ENCODE data around the gene SCGB3A2.

SCGB3A2 gene

GRCh38 chr5:147878066-147878759, at the start of gene SCGB3A2:
TSS of gene SCGB3A2 (plus strand) at chr5:147878711. CDS start at chr5:147878804, 93 bp downstream.
- no peak for DNase-seq

GRCh38 chr5:147830035-147830434, 48.5 kb upstream of the SCGB3A2 start:
- no peak for DNase-seq

GRCh38 chr5:147831465-147831864, 47.0 kb upstream of the SCGB3A2 start, which contains the start of gene SPINK1:
TSS of gene SPINK1 (minus strand) at chr5:147831671. CDS start at chr5:147831577, 94 bp downstream.
- no peak for DNase-seq

- DNase-seq = no peak
These were observed 46.0 kb upstream of the SCGB3A2 start for GRCh38 chr5:147832541-147832940.

GRCh38 chr5:147835386-147835798, 43.1 kb upstream of the SCGB3A2 start:
- DNase-seq = no peak

GRCh38 chr5:147836439-147836838, 42.1 kb upstream of the SCGB3A2 start:
- no peak for DNase-seq

GRCh38 chr5:147842869-147843268, 35.6 kb upstream of the SCGB3A2 start:
- no peak for DNase-seq

GRCh38 chr5:147844846-147845245, 33.7 kb upstream of the SCGB3A2 start:
- DNase-seq = no peak

- no peak for DNase-seq
These were observed 32.9 kb upstream of the SCGB3A2 start for GRCh38 chr5:147845618-147846017.

- no peak for DNase-seq
These were observed 29.3 kb upstream of the SCGB3A2 start for GRCh38 chr5:147849226-147849625.

- DNase-seq = no peak
These were observed 26.9 kb upstream of the SCGB3A2 start for GRCh38 chr5:147851578-147851977.

- DNase-seq = no peak
These were observed 26.1 kb upstream of the SCGB3A2 start for GRCh38 chr5:147852365-147852764.

- DNase-seq = no peak
These were observed 25.0 kb upstream of the SCGB3A2 start for GRCh38 chr5:147853372-147853987.

GRCh38 chr5:147854331-147854730, 24.2 kb upstream of the SCGB3A2 start:
- DNase-seq = no peak

- no peak for DNase-seq
These were observed 23.4 kb upstream of the SCGB3A2 start for GRCh38 chr5:147854894-147855773.

GRCh38 chr5:147855774-147856069, 22.8 kb upstream of the SCGB3A2 start:
- DNase-seq = no peak

GRCh38 chr5:147856801-147857200, 21.7 kb upstream of the SCGB3A2 start:
- no peak for DNase-seq

- peak; percentile 19 for DNase-seq
These were observed 21.0 kb upstream of the SCGB3A2 start for GRCh38 chr5:147857302-147858129.

GRCh38 chr5:147858565-147858964, 19.9 kb upstream of the SCGB3A2 start:
- no peak for DNase-seq

- no peak for DNase-seq
These were observed 18.4 kb upstream of the SCGB3A2 start for GRCh38 chr5:147859962-147860640.

GRCh38 chr5:147860641-147861025, 17.9 kb upstream of the SCGB3A2 start:
- DNase-seq = no peak

GRCh38 chr5:147863454-147864158, 14.9 kb upstream of the SCGB3A2 start:
- DNase-seq = no peak
